ENCODE data around the gene P2RX7. TPM values are rescaled to one million over a fixed set of nuclear protein-coding genes. Genes with fewer than 3 reads are reported as not detected.
"Not testable (repeated sequence)": the region's sequence is repeated elsewhere in the genome, so short reads cannot be mapped to it uniquely, and the experiment has no call there.

Gene P2RX7
- total and polyA plus RNA-seq, 5 donors from 2014 or later = 3.4 to 23.5 (median 6.2) TPM

DNA sequence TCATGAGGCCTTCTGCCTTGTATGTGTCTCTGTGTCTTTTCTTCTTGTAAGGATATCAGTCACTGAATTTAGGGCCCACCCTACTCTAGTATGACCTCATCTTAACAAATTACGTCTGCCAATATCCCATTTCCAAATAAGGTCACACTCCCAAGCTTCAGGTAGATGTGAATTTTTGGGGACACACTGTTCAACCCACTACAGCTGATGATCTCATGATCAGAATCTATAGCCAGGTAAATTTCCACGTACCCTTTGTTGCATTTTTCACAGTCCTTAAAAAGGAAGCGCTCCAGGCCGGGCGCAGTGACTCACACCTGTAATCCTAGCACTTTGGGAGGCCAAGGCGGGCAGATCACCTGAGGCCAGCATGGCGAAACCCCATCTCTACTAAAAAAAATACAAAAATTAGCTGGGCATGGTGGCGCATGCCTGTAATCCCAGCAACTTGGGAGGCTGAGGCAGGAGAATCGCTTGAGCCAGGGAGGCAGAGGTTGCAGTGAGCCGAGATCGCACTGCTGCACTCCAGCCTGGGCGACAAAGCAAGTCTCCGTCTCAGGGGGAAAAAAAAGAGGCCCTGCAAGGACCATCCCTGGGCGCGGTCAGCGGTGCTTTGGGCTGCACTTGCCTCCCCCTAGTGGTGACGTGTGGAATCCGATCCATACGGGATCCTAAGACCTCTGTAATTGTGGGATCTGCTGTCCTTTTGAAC, 97.3 kb downstream of the P2RX7 start:
- H3K27me3 ChIP-seq (ENCODE audit: control insufficient read depth, insufficient read depth, low read length); H3K27me3 Mint-ChIP-seq; H3K4me3 ChIP-seq (ENCODE audit: low read depth, low read length); H3K9me3 Mint-ChIP-seq; H3K27ac Mint-ChIP-seq; H3K4me1 ChIP-seq (ENCODE audit: control insufficient read depth, insufficient read depth, low read length, poor library complexity, severe bottlenecking); H3K27ac ChIP-seq (ENCODE audit: insufficient read depth, low read length, poor library complexity, severe bottlenecking); H3K9me3 ChIP-seq (ENCODE audit: control insufficient read depth in 2 of 2, low read length in 2 of 2): not testable (repeated sequence)
- Mint-ChIP-seq H3K4me3 (peak overlapping the region in 1 of 4 donors; percentile 1), H3K36me3 (peaks cover 22% of the 10 kb centered on the region), H3K4me1 (peaks cover 0 to 23% (median 12%) of the 10 kb centered on the region in 4 donors)
- peaks cover 42% of the 10 kb centered on the region for H3K36me3 ChIP-seq (ENCODE audit: control insufficient read depth, insufficient read depth, low read length)
- DNase-seq (peak; percentile 36 to 74 (median 37)), ATAC-seq (ENCODE audit: low read depth in 2 of 2) (peak; percentile 43 to 67)

DNA sequence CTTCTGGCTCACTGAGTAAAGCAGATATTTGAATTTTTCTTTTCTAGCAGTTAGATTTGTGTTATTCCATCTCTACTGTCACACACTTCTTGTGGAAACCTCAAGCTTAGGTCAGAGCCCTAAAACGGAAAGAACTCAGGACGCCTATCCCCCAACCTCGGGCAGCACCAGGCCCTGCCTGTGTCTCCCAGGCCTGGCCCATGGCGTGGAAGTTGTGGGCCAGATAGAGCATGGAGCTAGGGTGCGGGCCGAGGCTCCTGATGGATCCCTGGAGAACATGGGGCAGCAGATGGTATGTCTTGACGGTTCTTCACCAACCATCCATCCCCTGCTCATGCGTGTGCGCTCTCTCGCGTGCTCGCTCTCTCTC, 97.8 kb downstream of the P2RX7 start:
- no peak for ATAC-seq (ENCODE audit: low read depth in 2 of 2)
- Histone ChIP-seq H3K27me3 (ENCODE audit: control insufficient read depth, insufficient read depth, low read length) (no peaks in the 10 kb centered on the region), H3K9me3 (ENCODE audit: control insufficient read depth in 2 of 2, low read length in 2 of 2) (no peaks in the 10 kb centered on the region), H3K36me3 (ENCODE audit: control insufficient read depth, insufficient read depth, low read length) (peaks cover 42% of the 10 kb centered on the region), H3K4me1 (ENCODE audit: control insufficient read depth, insufficient read depth, low read length, poor library complexity, severe bottlenecking) (peaks cover 6% of the 10 kb centered on the region), H3K4me3 (ENCODE audit: low read depth, low read length) (no peak overlapping the region), H3K27ac (ENCODE audit: insufficient read depth, low read length, poor library complexity, severe bottlenecking) (no peak overlapping the region)
- DNase-seq = no peak
- Mint-ChIP-seq H3K4me3 (no peak overlapping the region), H3K9me3 (no peaks in the 10 kb centered on the region), H3K4me1 (peaks cover 0 to 19% (median 12%) of the 10 kb centered on the region in 4 donors), H3K27me3 (no peaks in the 10 kb centered on the region), H3K27ac (no peak overlapping the region), H3K36me3 (peaks cover 22% of the 10 kb centered on the region)

GRCh38 chr12:121232163-121232562, 99.5 kb downstream of the P2RX7 start:
- no peaks in the 10 kb centered on the region for H3K27me3 ChIP-seq (ENCODE audit: control insufficient read depth, insufficient read depth, low read length)
- ATAC-seq (ENCODE audit: low read depth in 2 of 2) (no peak), DNase-seq (no peak)
- Mint-ChIP-seq H3K4me1 (peaks cover 0 to 9% (median 6%) of the 10 kb centered on the region in 4 donors), H3K27me3 (no peaks in the 10 kb centered on the region), H3K36me3 (peaks cover 26% of the 10 kb centered on the region), H3K27ac (no peak overlapping the region), H3K9me3 (no peaks in the 10 kb centered on the region), H3K4me3 (no peak overlapping the region)
- H3K36me3 ChIP-seq (ENCODE audit: control insufficient read depth, insufficient read depth, low read length) = peaks cover 40% of the 10 kb centered on the region
- H3K4me1 ChIP-seq (ENCODE audit: control insufficient read depth, insufficient read depth, low read length, poor library complexity, severe bottlenecking) = peaks cover 3% of the 10 kb centered on the region
- no peaks in the 10 kb centered on the region for H3K9me3 ChIP-seq (ENCODE audit: control insufficient read depth in 2 of 2, low read length in 2 of 2)
- no peak overlapping the region for H3K27ac ChIP-seq (ENCODE audit: insufficient read depth, low read length, poor library complexity, severe bottlenecking)
- H3K4me3 ChIP-seq (ENCODE audit: low read depth, low read length) = no peak overlapping the region

DNA sequence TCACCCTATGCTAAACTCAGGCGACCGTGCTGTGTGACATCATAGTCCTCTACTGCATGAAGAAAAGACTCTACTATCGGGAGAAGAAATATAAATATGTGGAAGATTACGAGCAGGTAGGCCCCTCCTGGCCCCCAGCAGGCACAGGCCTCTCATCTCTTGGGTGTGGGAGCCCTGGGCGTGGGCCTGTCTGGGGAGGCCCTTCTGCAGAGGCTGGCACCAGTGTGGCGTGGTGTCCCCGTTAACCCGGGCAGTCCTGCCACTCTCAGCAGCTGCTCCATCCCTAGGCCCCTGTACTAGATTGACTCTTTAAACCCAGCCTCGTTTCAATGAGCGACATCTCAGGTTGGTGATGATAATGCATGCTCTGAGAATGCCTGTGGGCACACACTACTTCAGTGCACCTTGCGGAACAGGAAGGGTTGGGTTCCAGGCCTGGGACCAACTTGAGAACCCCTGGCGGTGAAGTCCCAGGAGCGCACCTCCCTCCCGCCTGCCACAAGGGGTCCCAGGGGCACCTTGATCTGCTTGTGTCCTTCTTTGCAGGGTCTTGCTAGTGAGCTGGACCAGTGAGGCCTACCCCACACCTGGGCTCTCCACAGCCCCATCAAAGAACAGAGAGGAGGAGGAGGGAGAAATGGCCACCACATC, 100.4 kb downstream of the P2RX7 start:
- Mint-ChIP-seq H3K9me3 (no peaks in the 10 kb centered on the region), H3K36me3 (peaks cover 26% of the 10 kb centered on the region), H3K4me3 (no peak overlapping the region), H3K27ac (no peak overlapping the region), H3K4me1 (peaks cover 0 to 10% (median 8%) of the 10 kb centered on the region in 4 donors), H3K27me3 (no peaks in the 10 kb centered on the region)
- H3K36me3 ChIP-seq (ENCODE audit: control insufficient read depth, insufficient read depth, low read length) = peaks cover 40% of the 10 kb centered on the region
- H3K9me3 ChIP-seq (ENCODE audit: control insufficient read depth in 2 of 2, low read length in 2 of 2) = no peaks in the 10 kb centered on the region
- ATAC-seq (ENCODE audit: low read depth in 2 of 2) (no peak), DNase-seq (no peak)
- H3K4me1 ChIP-seq (ENCODE audit: control insufficient read depth, insufficient read depth, low read length, poor library complexity, severe bottlenecking) = peaks cover 3% of the 10 kb centered on the region
- no peak overlapping the region for H3K4me3 ChIP-seq (ENCODE audit: low read depth, low read length)
- no peaks in the 10 kb centered on the region for H3K27me3 ChIP-seq (ENCODE audit: control insufficient read depth, insufficient read depth, low read length)
- no peak overlapping the region for H3K27ac ChIP-seq (ENCODE audit: insufficient read depth, low read length, poor library complexity, severe bottlenecking)

DNA sequence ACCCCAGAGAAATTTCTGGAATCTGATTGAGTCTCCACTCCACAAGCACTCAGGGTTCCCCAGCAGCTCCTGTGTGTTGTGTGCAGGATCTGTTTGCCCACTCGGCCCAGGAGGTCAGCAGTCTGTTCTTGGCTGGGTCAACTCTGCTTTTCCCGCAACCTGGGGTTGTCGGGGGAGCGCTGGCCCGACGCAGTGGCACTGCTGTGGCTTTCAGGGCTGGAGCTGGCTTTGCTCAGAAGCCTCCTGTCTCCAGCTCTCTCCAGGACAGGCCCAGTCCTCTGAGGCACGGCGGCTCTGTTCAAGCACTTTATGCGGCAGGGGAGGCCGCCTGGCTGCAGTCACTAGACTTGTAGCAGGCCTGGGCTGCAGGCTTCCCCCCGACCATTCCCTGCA, 100.9 kb downstream of the P2RX7 start:
- ATAC-seq (ENCODE audit: low read depth in 2 of 2) (no peak), DNase-seq (no peak)
- peaks cover 25% of the 10 kb centered on the region for H3K36me3 Mint-ChIP-seq
- H3K4me1 Mint-ChIP-seq = peaks cover 0 to 12% (median 8%) of the 10 kb centered on the region in 4 donors
- Histone ChIP-seq H3K36me3 (ENCODE audit: control insufficient read depth, insufficient read depth, low read length) (peaks cover 38% of the 10 kb centered on the region), H3K27me3 (ENCODE audit: control insufficient read depth, insufficient read depth, low read length) (no peaks in the 10 kb centered on the region), H3K9me3 (ENCODE audit: control insufficient read depth in 2 of 2, low read length in 2 of 2) (no peaks in the 10 kb centered on the region), H3K4me1 (ENCODE audit: control insufficient read depth, insufficient read depth, low read length, poor library complexity, severe bottlenecking) (peaks cover 4% of the 10 kb centered on the region), H3K4me3 (ENCODE audit: low read depth, low read length) (no peak overlapping the region), H3K27ac (ENCODE audit: insufficient read depth, low read length, poor library complexity, severe bottlenecking) (no peak overlapping the region)
- H3K4me3 Mint-ChIP-seq = no peak overlapping the region
- H3K9me3 Mint-ChIP-seq = no peaks in the 10 kb centered on the region
- no peak overlapping the region for H3K27ac Mint-ChIP-seq
- no peaks in the 10 kb centered on the region for H3K27me3 Mint-ChIP-seq

DNA sequence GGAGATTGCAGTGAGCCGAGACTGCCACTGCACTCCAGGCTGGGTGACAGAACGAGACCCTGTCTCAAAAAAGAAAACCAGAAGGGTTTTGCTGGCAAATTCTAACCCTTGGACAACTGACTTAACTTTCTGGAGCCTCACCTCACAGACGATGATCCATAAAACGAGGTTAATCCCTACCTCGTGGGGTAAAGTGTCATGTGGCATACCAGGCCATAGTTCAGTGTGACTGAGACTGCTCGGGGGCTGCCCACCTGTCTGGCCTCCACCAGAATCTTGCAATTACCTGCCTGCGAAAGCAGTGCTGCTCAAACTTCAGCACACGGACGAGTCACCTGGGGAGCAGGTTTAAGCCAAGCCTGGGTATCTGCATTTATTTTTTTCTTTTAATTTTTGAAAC, 104.1 kb downstream of the P2RX7 start:
- H3K4me3 ChIP-seq (ENCODE audit: low read depth, low read length) = no peak overlapping the region
- ATAC-seq (ENCODE audit: low read depth in 2 of 2) (no peak), DNase-seq (no peak)
- no peaks in the 10 kb centered on the region for H3K27me3 Mint-ChIP-seq
- H3K9me3 ChIP-seq (ENCODE audit: control insufficient read depth in 2 of 2, low read length in 2 of 2) = no peaks in the 10 kb centered on the region
- no peaks in the 10 kb centered on the region for H3K9me3 Mint-ChIP-seq
- H3K4me3 Mint-ChIP-seq = no peak overlapping the region
- no peak overlapping the region for H3K27ac Mint-ChIP-seq
- H3K27ac ChIP-seq (ENCODE audit: insufficient read depth, low read length, poor library complexity, severe bottlenecking) = no peak overlapping the region
- peaks cover 33% of the 10 kb centered on the region for H3K4me1 ChIP-seq (ENCODE audit: control insufficient read depth, insufficient read depth, low read length, poor library complexity, severe bottlenecking)
- peaks cover 9 to 41% (median 19%) of the 10 kb centered on the region in 4 donors for H3K4me1 Mint-ChIP-seq
- H3K36me3 ChIP-seq (ENCODE audit: control insufficient read depth, insufficient read depth, low read length) = peaks cover 22% of the 10 kb centered on the region
- no peaks in the 10 kb centered on the region for H3K27me3 ChIP-seq (ENCODE audit: control insufficient read depth, insufficient read depth, low read length)
- peaks cover 18% of the 10 kb centered on the region for H3K36me3 Mint-ChIP-seq

DNA sequence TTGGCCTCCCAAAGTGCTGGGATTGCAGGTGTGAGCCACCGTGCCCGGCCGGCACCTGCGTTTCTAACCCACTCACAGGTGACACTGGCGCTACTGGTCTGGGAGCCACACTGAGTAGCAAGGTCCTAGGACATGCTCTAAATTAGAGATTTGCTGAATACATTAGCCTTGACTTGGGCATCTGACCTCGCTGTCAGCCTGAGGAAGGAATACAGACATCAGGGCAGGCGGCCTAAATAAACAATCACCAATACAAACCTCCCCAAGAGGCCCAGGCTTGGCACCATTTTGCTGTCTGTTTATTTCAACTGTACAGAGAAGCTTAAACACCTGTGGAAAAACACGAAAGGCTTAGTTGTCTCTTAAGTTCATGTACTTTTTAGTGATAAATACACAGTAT, 104.7 kb downstream of the P2RX7 start:
- no peaks in the 10 kb centered on the region for H3K9me3 ChIP-seq (ENCODE audit: control insufficient read depth in 2 of 2, low read length in 2 of 2)
- H3K27ac Mint-ChIP-seq = peak overlapping the region; percentile 32 to 100 (median 75)
- H3K27me3 ChIP-seq (ENCODE audit: control insufficient read depth, insufficient read depth, low read length) = no peaks in the 10 kb centered on the region
- H3K36me3 ChIP-seq (ENCODE audit: control insufficient read depth, insufficient read depth, low read length) = peaks cover 18% of the 10 kb centered on the region
- H3K4me3 Mint-ChIP-seq = no peak overlapping the region
- H3K27ac ChIP-seq (ENCODE audit: insufficient read depth, low read length, poor library complexity, severe bottlenecking) = no peak overlapping the region
- DNase-seq = no peak
- no peak for ATAC-seq (ENCODE audit: low read depth in 2 of 2)
- H3K27me3 Mint-ChIP-seq = no peaks in the 10 kb centered on the region
- H3K4me3 ChIP-seq (ENCODE audit: low read depth, low read length) = no peak overlapping the region
- no peaks in the 10 kb centered on the region for H3K9me3 Mint-ChIP-seq
- peaks cover 13% of the 10 kb centered on the region for H3K36me3 Mint-ChIP-seq
- H3K4me1 ChIP-seq (ENCODE audit: control insufficient read depth, insufficient read depth, low read length, poor library complexity, severe bottlenecking) = peaks cover 34% of the 10 kb centered on the region
- peaks cover 9 to 46% (median 19%) of the 10 kb centered on the region in 4 donors for H3K4me1 Mint-ChIP-seq
